ENCODE data around the gene PARL. TPM values are rescaled to one million over a fixed set of nuclear protein-coding genes. Genes with fewer than 3 reads are reported as not detected.
"Not testable (repeated sequence)": the region's sequence is repeated elsewhere in the genome, so short reads cannot be mapped to it uniquely, and the experiment has no call there.

The PARL gene
- total RNA-seq, 1 experiment from 2014 or later, result 91.3 TPM

DNA sequence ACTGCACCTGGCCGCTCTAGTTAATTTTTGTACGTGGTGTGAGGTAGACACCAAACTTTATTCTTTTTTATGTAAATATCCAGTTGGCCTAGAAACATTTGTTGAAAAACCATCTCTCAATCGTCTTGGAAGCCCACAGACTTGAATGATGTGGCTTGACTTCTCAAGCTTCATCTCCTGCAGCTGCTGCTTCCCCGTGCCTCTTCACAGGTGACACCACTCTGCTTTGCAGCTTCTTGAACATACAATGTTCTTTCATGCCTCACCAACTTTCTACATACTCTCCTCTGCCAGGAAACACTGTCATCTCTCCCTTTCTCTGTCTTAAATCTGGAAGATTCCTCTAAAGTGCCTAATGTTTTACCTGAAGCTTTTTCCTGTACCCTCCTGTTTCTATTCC, 94.9 kb downstream of the PARL start:
- Histone ChIP-seq H3K4me1 (no peaks in the 10 kb centered on the region), H3K4me3 (ENCODE audit: low read depth, low read length) (no peak overlapping the region), H3K27me3 (replicated peaks; ENCODE audit: control insufficient read depth, insufficient read depth, low read length) (no peaks in the 10 kb centered on the region), H3K9me3 (no peaks in the 10 kb centered on the region), H3K36me3 (ENCODE audit: control insufficient read depth, insufficient read depth, low read length) (peaks cover 2% of the 10 kb centered on the region)
- ChIA-PET POLR2A (no interaction called here), CTCF (interaction anchor here (0.6 kb wide), 1 partner anchor 402 kb away, joined by 6 read pairs; no protein-coding TSS in a partner anchor)
- BruUV-seq (replicated peaks), result no TSS peak
- no peak overlapping the region for H3K4me3 Mint-ChIP-seq (ENCODE audit: unreplicated experiment)
- no peaks in the 10 kb centered on the region for H3K4me1 Mint-ChIP-seq (ENCODE audit: low read depth, unreplicated experiment)
- TF ChIP-seq, protein P1, sequence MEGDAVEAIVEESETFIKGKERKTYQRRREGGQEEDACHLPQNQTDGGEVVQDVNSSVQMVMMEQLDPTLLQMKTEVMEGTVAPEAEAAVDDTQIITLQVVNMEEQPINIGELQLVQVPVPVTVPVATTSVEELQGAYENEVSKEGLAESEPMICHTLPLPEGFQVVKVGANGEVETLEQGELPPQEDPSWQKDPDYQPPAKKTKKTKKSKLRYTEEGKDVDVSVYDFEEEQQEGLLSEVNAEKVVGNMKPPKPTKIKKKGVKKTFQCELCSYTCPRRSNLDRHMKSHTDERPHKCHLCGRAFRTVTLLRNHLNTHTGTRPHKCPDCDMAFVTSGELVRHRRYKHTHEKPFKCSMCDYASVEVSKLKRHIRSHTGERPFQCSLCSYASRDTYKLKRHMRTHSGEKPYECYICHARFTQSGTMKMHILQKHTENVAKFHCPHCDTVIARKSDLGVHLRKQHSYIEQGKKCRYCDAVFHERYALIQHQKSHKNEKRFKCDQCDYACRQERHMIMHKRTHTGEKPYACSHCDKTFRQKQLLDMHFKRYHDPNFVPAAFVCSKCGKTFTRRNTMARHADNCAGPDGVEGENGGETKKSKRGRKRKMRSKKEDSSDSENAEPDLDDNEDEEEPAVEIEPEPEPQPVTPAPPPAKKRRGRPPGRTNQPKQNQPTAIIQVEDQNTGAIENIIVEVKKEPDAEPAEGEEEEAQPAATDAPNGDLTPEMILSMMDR (IDR thresholded peaks at IDR 0.05; ENCODE audit: insufficient read depth in 1 of 2, low read depth in 1 of 2, low read length in 1 of 2, severe bottlenecking in 1 of 2, unreplicated experiment in 1 of 2), result no peak
- DNase-seq, result no peak
- H3K36me3 Mint-ChIP-seq (ENCODE audit: insufficient read depth, unreplicated experiment), result peaks cover 71% of the 10 kb centered on the region
- H3K27ac Mint-ChIP-seq (ENCODE audit: unreplicated experiment), result no peak overlapping the region
- H3K9me3 Mint-ChIP-seq (ENCODE audit: unreplicated experiment), result no peaks in the 10 kb centered on the region
- intact Hi-C loops (cut with micrococcal nuclease; ENCODE audit: unreplicated experiment), result no loop called here
- no peaks in the 10 kb centered on the region for H3K27me3 Mint-ChIP-seq (ENCODE audit: insufficient read depth, unreplicated experiment)

DNA sequence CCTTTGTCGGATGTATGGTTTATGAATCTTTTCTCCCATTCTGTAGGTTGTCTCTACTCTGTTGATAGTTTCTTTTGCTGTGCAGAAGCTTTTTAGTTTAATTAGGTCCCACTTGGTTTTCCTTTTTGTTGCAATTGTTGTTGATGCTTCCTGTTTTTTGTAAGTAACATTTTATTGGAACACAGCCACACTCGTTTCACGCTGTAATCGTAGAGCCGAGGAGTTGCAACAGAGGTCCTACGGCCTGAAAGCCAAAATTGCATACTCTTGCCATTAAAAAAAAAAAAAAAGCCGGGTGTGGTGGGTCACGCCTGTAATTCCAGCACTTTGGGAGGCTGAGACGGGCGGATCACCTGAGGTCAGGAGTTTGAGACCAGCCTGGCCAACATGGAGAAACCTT, 100.2 kb downstream of the PARL start:
- peaks cover 67% of the 10 kb centered on the region for H3K36me3 Mint-ChIP-seq (ENCODE audit: insufficient read depth, unreplicated experiment)
- H3K27me3 ChIP-seq (replicated peaks; ENCODE audit: control insufficient read depth, insufficient read depth, low read length); CTCF ChIA-PET; H3K27me3 Mint-ChIP-seq (ENCODE audit: insufficient read depth, unreplicated experiment); BruUV-seq (replicated peaks); H3K4me1 ChIP-seq; DNase-seq; POLR2A ChIA-PET; H3K36me3 ChIP-seq (ENCODE audit: control insufficient read depth, insufficient read depth, low read length); H3K27ac Mint-ChIP-seq (ENCODE audit: unreplicated experiment); H3K9me3 Mint-ChIP-seq (ENCODE audit: unreplicated experiment); H3K4me3 Mint-ChIP-seq (ENCODE audit: unreplicated experiment); H3K4me1 Mint-ChIP-seq (ENCODE audit: low read depth, unreplicated experiment); H3K9me3 ChIP-seq; H3K4me3 ChIP-seq (ENCODE audit: low read depth, low read length); intact Hi-C loops (cut with micrococcal nuclease; ENCODE audit: unreplicated experiment): not testable (repeated sequence)

DNA sequence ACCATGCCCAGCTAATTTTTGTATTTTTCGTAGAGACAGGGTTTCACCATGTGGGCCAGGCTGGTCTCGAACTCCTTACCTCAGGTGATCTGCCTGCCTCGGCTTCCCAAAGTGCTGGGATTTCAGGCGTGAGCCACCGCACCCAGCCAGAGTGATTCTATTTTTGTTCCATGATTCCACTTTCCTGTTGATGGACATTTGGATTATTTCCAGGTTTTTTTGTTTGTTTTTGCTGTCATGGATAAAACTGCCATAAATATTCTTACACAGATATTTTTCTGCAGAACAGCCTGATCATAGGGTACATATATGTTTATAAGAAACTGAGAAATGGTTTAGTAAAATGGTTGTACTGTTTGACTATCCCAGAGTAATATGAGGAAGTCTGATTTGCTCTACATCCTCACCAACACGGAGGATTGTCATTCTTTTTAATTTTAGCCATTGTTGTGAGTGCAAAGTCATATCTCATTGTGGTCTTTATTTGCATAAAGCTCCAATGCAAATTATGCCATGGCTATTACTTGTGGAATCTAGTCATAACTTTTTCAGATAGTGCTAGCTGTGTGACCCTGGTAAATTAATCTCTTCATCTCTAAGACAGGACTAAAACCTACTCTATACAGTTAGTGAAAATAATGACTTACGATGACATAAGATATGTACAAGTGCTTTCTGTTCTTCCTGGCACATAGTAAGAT, 102.0 kb downstream of the PARL start:
- H3K4me3 Mint-ChIP-seq (ENCODE audit: unreplicated experiment), result no peak overlapping the region
- Histone ChIP-seq H3K27me3 (replicated peaks; ENCODE audit: control insufficient read depth, insufficient read depth, low read length) (no peaks in the 10 kb centered on the region), H3K9me3 (no peaks in the 10 kb centered on the region), H3K4me1 (no peaks in the 10 kb centered on the region), H3K36me3 (ENCODE audit: control insufficient read depth, insufficient read depth, low read length) (peaks cover 4% of the 10 kb centered on the region), H3K4me3 (ENCODE audit: low read depth, low read length) (no peak overlapping the region)
- no peak for DNase-seq
- no peaks in the 10 kb centered on the region for H3K27me3 Mint-ChIP-seq (ENCODE audit: insufficient read depth, unreplicated experiment)
- BruUV-seq (replicated peaks), result no TSS peak
- H3K36me3 Mint-ChIP-seq (ENCODE audit: insufficient read depth, unreplicated experiment), result peaks cover 70% of the 10 kb centered on the region
- intact Hi-C loops (cut with micrococcal nuclease; ENCODE audit: unreplicated experiment), result no loop called here
- no peak overlapping the region for H3K27ac Mint-ChIP-seq (ENCODE audit: unreplicated experiment)
- POLR2A ChIA-PET, result no interaction called here
- TF ChIP-seq, protein P1 (IDR thresholded peaks at IDR 0.05; ENCODE audit: insufficient read depth in 1 of 2, low read depth in 1 of 2, low read length in 1 of 2, severe bottlenecking in 1 of 2, unreplicated experiment in 1 of 2), result no peak
- H3K4me1 Mint-ChIP-seq (ENCODE audit: low read depth, unreplicated experiment), result no peaks in the 10 kb centered on the region
- no peaks in the 10 kb centered on the region for H3K9me3 Mint-ChIP-seq (ENCODE audit: unreplicated experiment)
- CTCF ChIA-PET, result no interaction called here
